ENCODE measurements around the gene CHN1. TPM values are rescaled to one million over a fixed set of nuclear protein-coding genes. Genes with fewer than 3 reads are reported as not detected.

Gene CHN1
- total and polyA plus RNA-seq, 2 experiments from 2014 or later = 64.3 to 70.8 TPM

DNA sequence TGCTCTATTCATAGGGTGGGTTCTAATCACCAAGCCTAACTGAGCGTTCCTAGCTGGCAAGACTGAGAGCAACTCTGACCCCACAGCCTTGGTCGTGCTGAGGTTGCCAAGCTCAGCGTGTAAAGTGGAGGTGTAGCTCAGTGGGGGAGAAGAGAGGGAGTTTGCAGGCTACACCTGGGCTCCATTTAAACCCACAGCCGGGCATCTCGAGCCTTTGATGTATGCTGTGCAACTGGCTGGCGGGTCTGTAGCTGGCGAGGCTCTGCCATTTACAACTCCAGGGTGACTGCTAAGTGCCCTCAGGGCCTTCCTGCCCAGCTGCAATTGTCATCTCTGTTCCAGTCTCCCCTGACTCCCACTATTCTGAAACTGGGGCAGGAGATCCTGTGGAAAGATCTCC, 220.9 kb downstream of the CHN1 start:
- Histone ChIP-seq H3K27me3 (no peaks in the 10 kb centered on the region), H3K9me3 (ENCODE audit: low read depth) (no peaks in the 10 kb centered on the region), H3K27ac (peak overlapping the region; percentile 48), H3K4me3 (no peak overlapping the region), H3K36me3 (no peaks in the 10 kb centered on the region), H3K4me1 (ENCODE audit: low read depth) (peaks cover 18% of the 10 kb centered on the region)
- TF ChIP-seq, protein P1, sequence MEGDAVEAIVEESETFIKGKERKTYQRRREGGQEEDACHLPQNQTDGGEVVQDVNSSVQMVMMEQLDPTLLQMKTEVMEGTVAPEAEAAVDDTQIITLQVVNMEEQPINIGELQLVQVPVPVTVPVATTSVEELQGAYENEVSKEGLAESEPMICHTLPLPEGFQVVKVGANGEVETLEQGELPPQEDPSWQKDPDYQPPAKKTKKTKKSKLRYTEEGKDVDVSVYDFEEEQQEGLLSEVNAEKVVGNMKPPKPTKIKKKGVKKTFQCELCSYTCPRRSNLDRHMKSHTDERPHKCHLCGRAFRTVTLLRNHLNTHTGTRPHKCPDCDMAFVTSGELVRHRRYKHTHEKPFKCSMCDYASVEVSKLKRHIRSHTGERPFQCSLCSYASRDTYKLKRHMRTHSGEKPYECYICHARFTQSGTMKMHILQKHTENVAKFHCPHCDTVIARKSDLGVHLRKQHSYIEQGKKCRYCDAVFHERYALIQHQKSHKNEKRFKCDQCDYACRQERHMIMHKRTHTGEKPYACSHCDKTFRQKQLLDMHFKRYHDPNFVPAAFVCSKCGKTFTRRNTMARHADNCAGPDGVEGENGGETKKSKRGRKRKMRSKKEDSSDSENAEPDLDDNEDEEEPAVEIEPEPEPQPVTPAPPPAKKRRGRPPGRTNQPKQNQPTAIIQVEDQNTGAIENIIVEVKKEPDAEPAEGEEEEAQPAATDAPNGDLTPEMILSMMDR (IDR thresholded peaks at IDR 0.05; ENCODE audit: low read depth, low read length) = no peak
- no peak for DNase-seq (ENCODE audit: low read depth in 1 of 2, low spot score in 1 of 2)

DNA sequence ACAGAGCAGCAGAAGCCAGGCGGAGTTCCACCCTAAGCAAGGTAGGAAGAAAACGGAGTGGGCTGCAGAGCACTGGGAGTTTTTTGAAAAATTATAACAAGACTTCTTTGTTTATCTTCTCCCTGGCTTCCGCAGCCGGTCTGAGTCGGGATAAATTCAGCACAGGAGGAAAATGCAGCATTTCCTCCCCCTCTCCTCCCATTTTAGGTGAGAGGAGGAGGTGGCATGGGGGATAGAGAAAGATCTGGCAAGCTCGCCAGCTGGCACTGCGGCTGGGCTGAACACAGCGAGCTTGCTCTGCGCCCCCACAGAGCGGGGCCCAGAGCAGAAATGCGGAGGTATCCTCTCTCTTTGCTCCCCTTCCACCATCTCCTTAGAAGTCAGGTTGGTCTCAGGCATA, 223.2 kb downstream of the CHN1 start:
- TF ChIP-seq, protein P1 (IDR thresholded peaks at IDR 0.05; ENCODE audit: low read depth, low read length) = no peak
- no peak overlapping the region for H3K27ac ChIP-seq
- no peak overlapping the region for H3K4me3 ChIP-seq
- H3K27me3 ChIP-seq = no peaks in the 10 kb centered on the region
- H3K36me3 ChIP-seq = no peaks in the 10 kb centered on the region
- H3K9me3 ChIP-seq (ENCODE audit: low read depth) = no peaks in the 10 kb centered on the region
- H3K4me1 ChIP-seq (ENCODE audit: low read depth) = peaks cover 38% of the 10 kb centered on the region
- no peak for DNase-seq (ENCODE audit: low read depth in 1 of 2, low spot score in 1 of 2)

DNA sequence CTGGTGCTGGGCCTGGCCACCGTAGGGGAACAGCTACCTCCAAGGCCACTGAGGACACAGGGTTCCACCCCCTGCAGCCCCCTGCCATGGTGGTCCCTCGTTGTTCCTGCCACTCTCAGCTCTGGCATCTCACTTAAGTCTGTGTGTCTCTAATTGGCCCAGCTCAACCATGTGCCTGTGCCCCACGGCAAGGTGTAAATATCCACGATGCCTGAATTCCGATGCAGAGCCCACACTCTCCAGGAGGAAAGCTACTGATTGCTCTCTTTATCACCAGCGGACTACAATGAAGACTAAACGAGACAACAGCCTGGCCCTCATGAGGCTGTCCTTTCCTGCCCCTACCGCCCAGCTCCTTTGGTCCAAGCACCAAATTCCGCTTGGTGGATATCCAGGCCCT, 223.9 kb downstream of the CHN1 start:
- H3K27me3 ChIP-seq = no peaks in the 10 kb centered on the region
- no peak for DNase-seq (ENCODE audit: low read depth in 1 of 2, low spot score in 1 of 2)
- H3K27ac ChIP-seq = no peak overlapping the region
- H3K4me1 ChIP-seq (ENCODE audit: low read depth) = peaks cover 43% of the 10 kb centered on the region
- H3K4me3 ChIP-seq = no peak overlapping the region
- H3K9me3 ChIP-seq (ENCODE audit: low read depth) = no peaks in the 10 kb centered on the region
- no peaks in the 10 kb centered on the region for H3K36me3 ChIP-seq
- TF ChIP-seq, protein P1 (IDR thresholded peaks at IDR 0.05; ENCODE audit: low read depth, low read length) = no peak

DNA sequence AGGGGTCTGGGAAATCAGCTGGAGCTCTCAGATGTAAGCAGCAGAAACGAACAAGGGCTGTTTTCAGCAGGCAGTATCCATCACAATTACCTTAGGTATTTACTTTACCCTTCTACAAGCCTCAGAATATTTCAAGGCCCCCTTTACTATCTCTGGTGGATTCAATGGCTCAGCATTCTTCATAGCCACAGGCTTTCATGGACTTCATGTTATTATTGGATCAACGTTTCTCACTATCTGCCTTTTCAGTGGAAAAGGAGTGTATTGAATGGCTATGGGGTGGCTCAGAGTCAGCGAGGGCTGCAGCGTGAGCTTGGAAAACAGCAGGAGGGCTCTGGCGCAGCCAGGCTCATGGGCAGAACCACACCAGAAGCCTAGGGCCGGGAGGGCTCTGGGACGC, 224.3 kb downstream of the CHN1 start:
- Histone ChIP-seq H3K9me3 (ENCODE audit: low read depth) (no peaks in the 10 kb centered on the region), H3K27ac (no peak overlapping the region), H3K4me1 (ENCODE audit: low read depth) (peaks cover 43% of the 10 kb centered on the region), H3K36me3 (no peaks in the 10 kb centered on the region), H3K4me3 (no peak overlapping the region), H3K27me3 (no peaks in the 10 kb centered on the region)
- TF ChIP-seq, protein P1 (IDR thresholded peaks at IDR 0.05; ENCODE audit: low read depth, low read length) = no peak
- no peak for DNase-seq (ENCODE audit: low read depth in 1 of 2, low spot score in 1 of 2)

DNA sequence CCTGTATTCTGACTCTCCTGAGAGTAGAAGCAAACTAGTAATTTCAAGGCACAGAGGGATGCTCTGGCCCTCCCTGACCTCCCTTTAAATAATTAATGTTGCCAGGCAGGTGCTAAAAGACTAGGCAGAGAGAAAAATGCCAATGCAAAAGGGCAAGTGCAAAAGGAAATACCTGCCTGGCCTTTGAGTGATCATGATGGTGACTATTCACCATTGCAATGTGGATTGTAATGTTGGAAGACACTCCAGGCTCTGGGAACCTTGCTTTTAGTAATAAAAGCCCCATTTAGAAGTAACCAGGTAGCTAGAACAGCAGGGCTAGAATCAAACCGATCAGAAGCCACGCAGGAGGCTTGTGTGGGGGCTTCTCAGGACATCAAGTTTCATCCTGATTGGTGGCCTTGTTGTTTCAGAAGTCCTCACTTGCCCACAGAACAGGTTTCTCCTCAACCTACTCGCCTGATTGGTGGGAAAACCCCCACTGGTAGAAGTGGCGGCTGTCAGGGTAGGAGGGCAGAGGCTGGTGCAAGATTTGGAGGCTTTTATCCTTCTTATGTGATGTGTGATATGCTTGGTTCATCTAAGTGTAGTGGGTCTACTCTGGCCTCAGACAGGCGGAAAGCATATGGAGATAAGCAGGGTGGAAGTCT, 224.9 kb downstream of the CHN1 start:
- TF ChIP-seq, protein P1 (IDR thresholded peaks at IDR 0.05; ENCODE audit: low read depth, low read length) = no peak
- H3K9me3 ChIP-seq (ENCODE audit: low read depth) = no peaks in the 10 kb centered on the region
- no peak for DNase-seq (ENCODE audit: low read depth in 1 of 2, low spot score in 1 of 2)
- H3K27me3 ChIP-seq = no peaks in the 10 kb centered on the region
- no peak overlapping the region for H3K27ac ChIP-seq
- peaks cover 39% of the 10 kb centered on the region for H3K4me1 ChIP-seq (ENCODE audit: low read depth)
- H3K36me3 ChIP-seq = no peaks in the 10 kb centered on the region
- H3K4me3 ChIP-seq = no peak overlapping the region

All from cardiac muscle cell (in vitro differentiated cells and primary cell).